Nephron progenitor cell (in vitro differentiated cells): Measurements from ENCODE around the gene DMD.
A peak's percentile ranks its signal among the peaks of the same experiment; 100 is the strongest.

Source experiments
- DNase-seq: peaks from one replicate; pipeline ENCODE4 v3.0.0; 2021
- H3K27ac Mint-ChIP-seq: 2 replicates; pipeline ENCODE4 v1.8.0; 2021; ENCODE audit warnings: mild to moderate bottlenecking, moderate library complexity, mixed read lengths
- H3K27me3 Mint-ChIP-seq: 2 replicates; pipeline ENCODE4 v1.8.0; 2021; ENCODE audit warnings: mild to moderate bottlenecking, low read depth, mixed read lengths; ENCODE audit not compliant: poor library complexity
- H3K36me3 Mint-ChIP-seq: 2 replicates; pipeline ENCODE4 v1.8.0; 2021; ENCODE audit warnings: low read depth, mixed read lengths
- H3K4me1 Mint-ChIP-seq: 2 replicates; pipeline ENCODE4 v1.8.0; 2021; ENCODE audit warnings: mixed read lengths
- H3K4me3 Mint-ChIP-seq: 2 replicates; pipeline ENCODE4 v1.8.0; 2021; ENCODE audit warnings: mild to moderate bottlenecking, moderate library complexity, mixed read lengths
- H3K9me3 Mint-ChIP-seq: 2 replicates; pipeline ENCODE4 v1.8.0; 2021; ENCODE audit warnings: mild to moderate bottlenecking, moderate library complexity, mixed read lengths
- TF ChIP-seq, protein P1 (sequence below): fragments of 200-600 bp; sonication (generic); IDR thresholded peaks from 2 replicates; pipeline ENCODE4 v1.5.0; 2021; ENCODE audit warnings: antibody characterized with exemption

DMD gene

DNA sequence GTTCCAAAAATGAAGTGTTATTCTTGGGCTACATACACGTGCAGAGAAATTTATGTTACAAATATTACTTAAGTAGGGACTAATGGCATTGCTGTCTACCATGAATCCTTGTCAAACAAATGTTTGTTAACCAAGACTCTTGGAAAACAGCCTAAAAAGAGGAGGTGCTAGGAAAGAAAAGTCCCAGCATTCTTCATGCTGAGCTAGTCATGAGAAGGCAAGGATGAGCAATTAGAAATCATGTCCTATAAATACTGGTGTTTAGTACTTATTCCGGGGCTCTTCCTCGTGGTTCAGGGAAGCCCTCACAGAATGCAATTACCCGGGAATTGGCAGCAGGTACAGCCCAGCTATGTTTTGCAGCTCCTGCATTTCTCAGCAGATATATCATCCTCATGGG lies 1761.4 kb downstream of the DMD start:
- Mint-ChIP-seq H3K27ac (no peak overlapping the region), H3K4me1 (peaks cover 6% of the 10 kb centered on the region), H3K4me3 (no peak overlapping the region), H3K36me3 (no peaks in the 10 kb centered on the region), H3K27me3 (peaks cover 6% of the 10 kb centered on the region), H3K9me3 (peaks cover 37% of the 10 kb centered on the region)
- no peak for DNase-seq
- TF ChIP-seq, protein P1, sequence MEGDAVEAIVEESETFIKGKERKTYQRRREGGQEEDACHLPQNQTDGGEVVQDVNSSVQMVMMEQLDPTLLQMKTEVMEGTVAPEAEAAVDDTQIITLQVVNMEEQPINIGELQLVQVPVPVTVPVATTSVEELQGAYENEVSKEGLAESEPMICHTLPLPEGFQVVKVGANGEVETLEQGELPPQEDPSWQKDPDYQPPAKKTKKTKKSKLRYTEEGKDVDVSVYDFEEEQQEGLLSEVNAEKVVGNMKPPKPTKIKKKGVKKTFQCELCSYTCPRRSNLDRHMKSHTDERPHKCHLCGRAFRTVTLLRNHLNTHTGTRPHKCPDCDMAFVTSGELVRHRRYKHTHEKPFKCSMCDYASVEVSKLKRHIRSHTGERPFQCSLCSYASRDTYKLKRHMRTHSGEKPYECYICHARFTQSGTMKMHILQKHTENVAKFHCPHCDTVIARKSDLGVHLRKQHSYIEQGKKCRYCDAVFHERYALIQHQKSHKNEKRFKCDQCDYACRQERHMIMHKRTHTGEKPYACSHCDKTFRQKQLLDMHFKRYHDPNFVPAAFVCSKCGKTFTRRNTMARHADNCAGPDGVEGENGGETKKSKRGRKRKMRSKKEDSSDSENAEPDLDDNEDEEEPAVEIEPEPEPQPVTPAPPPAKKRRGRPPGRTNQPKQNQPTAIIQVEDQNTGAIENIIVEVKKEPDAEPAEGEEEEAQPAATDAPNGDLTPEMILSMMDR = no peak

DNA sequence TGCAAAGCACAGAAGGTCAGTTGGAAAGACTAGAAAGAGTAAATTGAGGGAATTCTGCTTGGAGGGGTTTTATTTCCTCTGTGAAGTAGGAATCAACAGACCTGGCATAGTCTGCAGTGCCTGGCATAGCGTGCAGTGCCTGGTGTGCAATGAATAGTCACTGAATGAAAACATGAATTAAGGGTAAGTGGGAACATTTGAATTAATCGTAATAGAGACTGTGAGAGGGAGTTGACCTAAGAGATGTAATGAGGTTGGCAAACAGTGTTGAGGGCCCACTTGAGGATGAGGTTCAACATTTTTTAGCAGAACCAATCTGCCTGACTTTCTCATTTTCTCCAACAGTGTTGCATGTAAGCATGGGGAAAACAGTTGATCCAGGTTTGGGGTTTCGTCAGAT lies 1762.3 kb downstream of the DMD start:
- H3K27me3 Mint-ChIP-seq = peaks cover 6% of the 10 kb centered on the region
- H3K4me3 Mint-ChIP-seq = no peak overlapping the region
- no peaks in the 10 kb centered on the region for H3K36me3 Mint-ChIP-seq
- no peak for DNase-seq
- TF ChIP-seq, protein P1 = no peak
- H3K9me3 Mint-ChIP-seq = peaks cover 39% of the 10 kb centered on the region
- H3K27ac Mint-ChIP-seq = no peak overlapping the region
- H3K4me1 Mint-ChIP-seq = peaks cover 6% of the 10 kb centered on the region

DNA sequence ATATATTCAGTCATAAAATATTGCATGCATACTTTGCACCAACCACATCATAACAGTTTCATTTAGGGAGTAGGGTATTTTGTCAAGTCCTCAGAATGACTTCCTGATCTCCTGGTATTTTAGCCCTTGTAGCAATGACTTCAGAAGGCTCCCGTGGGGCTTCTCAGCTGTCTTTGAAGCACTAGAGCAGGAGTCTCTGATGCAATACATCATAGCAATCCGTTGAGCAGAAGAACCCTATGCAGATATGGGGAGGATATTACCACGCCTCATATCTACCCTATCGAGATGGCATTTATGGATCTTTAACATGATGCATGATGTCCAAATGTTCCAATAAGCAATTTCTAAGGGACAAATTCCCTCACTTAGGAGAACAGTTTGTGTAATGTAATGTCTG lies 1765.8 kb downstream of the DMD start:
- TF ChIP-seq, protein P1 = no peak
- no peak for DNase-seq
- Mint-ChIP-seq H3K4me1 (peaks cover 10% of the 10 kb centered on the region), H3K36me3 (no peaks in the 10 kb centered on the region), H3K27ac (no peak overlapping the region), H3K9me3 (peaks cover 26% of the 10 kb centered on the region), H3K27me3 (no peaks in the 10 kb centered on the region), H3K4me3 (no peak overlapping the region)

DNA sequence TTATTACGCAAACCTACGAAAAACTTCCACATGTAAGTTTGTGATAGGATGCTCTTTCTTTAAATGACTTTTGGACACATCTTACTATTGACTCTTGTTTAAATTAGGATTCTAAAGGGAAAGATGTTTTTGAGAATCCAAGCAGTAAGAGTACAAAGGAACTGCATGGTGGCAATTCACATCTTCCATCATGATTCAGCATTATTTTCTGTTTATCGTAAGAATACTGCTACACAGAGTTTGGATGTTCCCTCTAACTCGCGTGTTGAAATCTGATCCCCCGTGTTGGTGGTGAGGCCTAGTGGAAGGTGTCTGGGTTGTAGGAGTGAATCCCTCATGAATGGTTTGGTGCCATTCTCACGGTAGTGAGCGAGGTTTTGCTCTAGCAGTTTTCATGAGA lies 1767.7 kb downstream of the DMD start:
- peaks cover 10% of the 10 kb centered on the region for H3K4me1 Mint-ChIP-seq
- H3K27me3 Mint-ChIP-seq = no peaks in the 10 kb centered on the region
- no peak overlapping the region for H3K27ac Mint-ChIP-seq
- peaks cover 14% of the 10 kb centered on the region for H3K9me3 Mint-ChIP-seq
- no peak overlapping the region for H3K4me3 Mint-ChIP-seq
- TF ChIP-seq, protein P1 = no peak
- no peak for DNase-seq
- no peaks in the 10 kb centered on the region for H3K36me3 Mint-ChIP-seq

DNA sequence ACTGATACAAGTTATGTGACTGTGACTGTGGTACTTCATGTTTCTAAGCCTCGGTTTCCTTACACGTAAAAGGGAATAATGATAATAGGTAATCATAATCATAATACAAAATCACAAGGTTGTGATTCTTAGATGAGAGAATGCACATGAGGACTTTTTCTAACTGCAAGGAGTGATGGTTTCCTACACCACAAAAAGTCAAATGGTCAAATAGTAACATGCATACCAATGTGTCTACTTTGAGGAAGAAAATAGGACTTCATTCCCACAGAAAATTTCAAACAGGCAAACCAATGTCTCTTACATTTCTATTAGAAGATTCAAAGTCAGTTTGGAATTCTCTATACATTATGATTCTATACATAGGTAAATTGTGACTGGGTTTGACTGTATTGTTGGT lies 1770.8 kb downstream of the DMD start:
- no peak overlapping the region for H3K4me3 Mint-ChIP-seq
- TF ChIP-seq, protein P1 = no peak
- DNase-seq = no peak

DNA sequence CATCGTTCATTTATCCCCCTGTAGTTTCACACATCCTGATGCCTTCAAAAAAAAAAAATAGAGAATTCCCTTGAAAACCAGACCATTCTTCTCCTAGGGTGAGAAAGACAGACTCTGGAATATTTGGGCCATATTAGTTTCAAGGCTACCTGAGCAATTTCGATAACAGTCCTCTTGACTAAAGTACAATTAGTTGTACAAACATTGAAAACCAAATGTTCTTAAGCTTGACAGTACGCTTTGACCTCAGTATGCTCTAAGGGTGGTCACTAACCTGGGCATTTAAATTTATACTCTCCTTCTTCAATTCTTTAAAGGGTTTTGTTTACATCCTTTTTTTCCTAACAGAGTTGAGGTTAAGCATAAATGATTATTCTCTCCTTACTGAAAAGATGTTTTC lies 1774.9 kb downstream of the DMD start:
- Mint-ChIP-seq H3K9me3 (peaks cover 16% of the 10 kb centered on the region), H3K27me3 (no peaks in the 10 kb centered on the region), H3K4me3 (peak overlapping the region; percentile 5), H3K4me1 (peaks cover 23% of the 10 kb centered on the region), H3K27ac (peak overlapping the region; percentile 33), H3K36me3 (no peaks in the 10 kb centered on the region)
- TF ChIP-seq, protein P1 = no peak
- no peak for DNase-seq

More for the DNA sequence above, 1770.8 kb downstream of the DMD start:
- H3K9me3 Mint-ChIP-seq = peaks cover 8% of the 10 kb centered on the region
- no peak overlapping the region for H3K27ac Mint-ChIP-seq
- H3K36me3 Mint-ChIP-seq = no peaks in the 10 kb centered on the region
- no peaks in the 10 kb centered on the region for H3K27me3 Mint-ChIP-seq
- H3K4me1 Mint-ChIP-seq = peaks cover 19% of the 10 kb centered on the region
